Hematopoietic multipotent progenitor cell (in vitro differentiated cells): ENCODE data around the gene CHSY3. TPM values are rescaled to one million over a fixed set of nuclear protein-coding genes. Genes with fewer than 3 reads are reported as not detected.
A peak's percentile ranks its signal among the peaks of the same experiment; 100 is the strongest.

Experiments used
- DNase-seq, 3 donors: peaks; one replicate each; pipeline ENCODE4 v3.0.0-alpha.2; 2011 to 2015; ENCODE audit warnings: low read depth in 2 of 3, low spot score in 2 of 3
- total RNA-seq: library from RNA; depleted of rRNA; stranded (reverse); fragments of >200 nt; gene quantifications from one replicate; pipeline ENCODE4 v1.2.3, GENCODE V29; 2012

CHSY3 gene
- total RNA-seq = 0.27 TPM

- DNase-seq = peak in 2 of 3 donors; percentile 65 to 68
Observed at GRCh38 chr5:129904102-129904666, at the start of gene CHSY3. Gene CHSY3, plus strand, starts transcription at chr5:129904465.

- no peak for DNase-seq
Observed at GRCh38 chr5:129856325-129856724, 47.9 kb upstream of the CHSY3 start.

GRCh38 chr5:129857116-129857515, 47.1 kb upstream of the CHSY3 start:
- DNase-seq = no peak

- DNase-seq = no peak
Observed at GRCh38 chr5:129858131-129858675, 46.1 kb upstream of the CHSY3 start.

DNA sequence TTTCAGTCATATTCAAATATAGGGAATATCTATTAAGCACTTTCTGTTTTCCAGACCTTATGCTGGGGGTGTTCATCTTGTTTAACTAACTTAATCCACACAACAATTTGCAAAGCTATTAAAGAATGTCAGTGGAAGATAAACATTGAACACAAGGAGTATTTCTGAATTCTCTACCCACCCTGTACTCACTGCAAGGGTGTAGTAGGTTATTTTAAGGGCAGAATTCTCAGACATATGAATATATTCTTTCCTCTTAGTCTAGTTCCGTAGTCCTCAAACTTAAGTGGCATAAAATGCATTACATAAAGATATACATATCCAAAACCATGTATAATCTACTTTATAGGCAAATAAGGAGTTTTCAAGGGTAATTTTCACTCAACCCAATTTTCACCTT, 19.9 kb upstream of the CHSY3 start:
- DNase-seq = no peak

- DNase-seq = peak in 2 of 3 donors; percentile 9 to 51
Observed at GRCh38 chr5:129899454-129899853, 4.8 kb upstream of the CHSY3 start.

GRCh38 chr5:129902816-129903215, 1.4 kb upstream of the CHSY3 start:
- no peak for DNase-seq

- no peak for DNase-seq
Observed at GRCh38 chr5:129903466-129904101, 681 bp upstream of the CHSY3 start.

DNA sequence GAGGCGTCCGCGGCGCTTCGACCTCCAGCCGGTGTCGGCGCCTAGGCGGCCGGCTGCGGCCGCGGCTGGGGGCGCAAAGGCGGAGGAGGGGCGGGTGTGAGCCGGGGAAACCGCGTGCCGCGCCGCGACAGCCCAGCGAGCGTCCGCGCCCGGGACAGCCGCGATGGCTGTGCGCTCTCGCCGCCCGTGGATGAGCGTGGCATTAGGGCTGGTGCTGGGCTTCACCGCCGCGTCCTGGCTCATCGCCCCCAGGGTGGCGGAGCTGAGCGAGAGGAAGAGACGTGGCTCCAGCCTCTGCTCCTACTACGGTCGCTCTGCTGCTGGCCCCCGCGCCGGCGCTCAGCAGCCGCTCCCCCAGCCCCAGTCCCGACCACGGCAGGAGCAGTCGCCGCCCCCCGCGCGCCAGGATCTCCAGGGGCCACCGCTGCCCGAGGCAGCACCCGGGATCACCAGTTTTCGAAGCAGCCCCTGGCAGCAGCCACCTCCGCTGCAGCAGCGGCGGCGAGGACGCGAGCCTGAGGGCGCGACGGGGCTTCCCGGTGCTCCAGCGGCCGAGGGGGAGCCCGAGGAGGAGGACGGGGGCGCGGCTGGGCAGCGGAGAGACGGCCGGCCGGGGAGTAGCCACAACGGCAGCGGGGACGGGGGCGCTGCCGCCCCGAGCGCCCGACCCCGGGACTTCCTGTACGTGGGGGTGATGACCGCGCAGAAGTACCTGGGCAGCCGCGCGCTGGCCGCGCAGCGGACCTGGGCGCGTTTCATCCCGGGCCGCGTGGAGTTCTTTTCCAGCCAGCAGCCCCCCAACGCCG, 605 bp downstream of the CHSY3 start:
- DNase-seq = peak in 1 of 3 donors; percentile 19

GRCh38 chr5:129905473-129906176, 1.4 kb downstream of the CHSY3 start:
- peak in 2 of 3 donors; percentile 10 to 12 for DNase-seq

DNA sequence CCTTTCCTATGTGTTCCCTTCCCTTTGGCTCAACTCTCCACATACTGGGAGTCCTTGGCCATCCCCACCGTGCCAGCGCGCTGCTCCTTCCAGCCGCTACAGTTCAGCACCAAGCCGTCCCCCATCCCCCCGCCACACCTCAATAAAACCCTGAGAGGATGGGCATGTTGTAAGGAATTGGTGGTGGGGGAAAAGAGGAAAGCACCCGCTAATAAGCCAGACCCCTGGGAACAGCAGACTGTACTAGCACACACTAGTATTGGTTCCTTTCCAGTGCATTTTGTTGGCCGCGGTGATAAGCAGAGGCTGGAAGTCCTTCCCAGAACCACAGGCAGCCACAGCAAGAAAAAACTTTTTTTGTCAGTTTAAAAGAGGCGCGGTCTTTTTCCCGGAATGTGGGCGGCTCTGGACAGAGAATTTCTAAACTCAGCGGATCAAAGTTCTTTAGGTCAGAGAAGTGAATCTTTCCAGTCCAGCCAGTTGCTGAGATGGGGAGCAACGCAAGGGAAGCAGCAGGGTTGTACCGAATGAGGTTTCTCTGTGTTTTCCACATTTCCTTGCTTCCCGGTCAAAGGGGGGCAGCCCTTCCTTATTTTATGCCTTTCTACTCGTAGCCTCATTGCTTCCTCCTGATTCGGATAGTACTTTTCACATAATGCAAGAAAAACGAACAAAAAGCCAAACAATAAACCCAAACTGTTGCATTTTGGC, 2.1 kb downstream of the CHSY3 start:
- no peak for DNase-seq

DNA sequence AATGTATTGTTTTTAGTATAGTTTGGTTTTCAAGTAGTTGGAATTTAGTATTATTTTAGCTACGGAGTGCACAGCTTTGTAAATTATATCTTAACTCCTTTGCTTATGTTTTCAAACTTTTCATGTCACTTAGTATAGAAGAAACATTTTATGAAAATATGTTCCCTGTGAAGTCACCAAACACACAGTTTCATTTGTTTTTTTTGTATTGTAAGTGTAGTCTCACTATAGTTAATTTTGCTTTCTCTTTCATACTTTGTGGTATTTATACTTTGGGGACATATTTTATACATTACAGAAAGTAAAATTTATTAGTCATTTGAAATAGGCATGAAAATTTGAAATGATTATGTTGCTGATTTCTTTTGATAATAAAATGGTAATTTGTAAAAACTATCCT, 5.0 kb downstream of the CHSY3 start:
- DNase-seq = no peak

GRCh38 chr5:129912601-129913255, 8.5 kb downstream of the CHSY3 start:
- no peak for DNase-seq

DNA sequence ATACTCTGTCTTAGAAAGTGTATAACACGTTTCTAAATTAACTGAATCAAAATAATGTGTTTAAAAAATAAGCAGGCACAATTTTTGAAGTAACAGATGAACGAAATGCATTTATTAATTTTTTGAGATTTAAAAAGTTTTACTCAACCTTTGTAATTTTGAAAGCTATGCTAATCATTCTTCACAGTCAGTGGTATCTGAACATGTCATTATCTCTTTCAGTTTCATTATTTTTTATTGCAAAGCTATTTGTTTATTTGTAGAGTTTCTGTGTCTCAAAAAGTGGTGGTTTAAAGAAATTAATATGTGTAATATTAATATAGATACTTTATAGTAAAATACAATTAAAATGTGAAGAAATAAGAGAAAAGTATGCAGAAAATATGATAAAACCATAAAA, 11.2 kb downstream of the CHSY3 start:
- DNase-seq = no peak

GRCh38 chr5:129917224-129917623, 13.0 kb downstream of the CHSY3 start:
- DNase-seq = no peak

- no peak for DNase-seq
Observed at GRCh38 chr5:129921204-129921603, 16.9 kb downstream of the CHSY3 start.

- DNase-seq = no peak
Observed at GRCh38 chr5:129930221-129930620, 26.0 kb downstream of the CHSY3 start.

DNA sequence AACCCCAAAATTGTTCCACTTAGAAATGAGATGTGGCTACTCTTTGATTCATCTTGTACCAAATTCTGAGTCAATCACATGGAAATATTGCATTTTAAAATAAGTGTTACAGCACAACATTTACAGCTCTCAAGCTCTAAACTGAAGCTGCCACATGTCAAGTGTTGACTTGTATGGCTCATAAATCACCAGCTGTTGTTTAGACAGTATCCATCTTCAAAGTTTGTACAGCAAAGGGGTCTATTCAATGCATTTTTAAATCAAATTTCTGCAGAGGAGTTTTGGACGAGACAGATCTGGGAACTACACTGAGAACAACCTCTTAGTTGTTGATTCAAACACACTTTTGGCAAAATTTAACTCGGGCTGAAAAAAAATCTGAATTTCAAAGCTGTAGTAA, 31.4 kb downstream of the CHSY3 start:
- DNase-seq = no peak

DNA sequence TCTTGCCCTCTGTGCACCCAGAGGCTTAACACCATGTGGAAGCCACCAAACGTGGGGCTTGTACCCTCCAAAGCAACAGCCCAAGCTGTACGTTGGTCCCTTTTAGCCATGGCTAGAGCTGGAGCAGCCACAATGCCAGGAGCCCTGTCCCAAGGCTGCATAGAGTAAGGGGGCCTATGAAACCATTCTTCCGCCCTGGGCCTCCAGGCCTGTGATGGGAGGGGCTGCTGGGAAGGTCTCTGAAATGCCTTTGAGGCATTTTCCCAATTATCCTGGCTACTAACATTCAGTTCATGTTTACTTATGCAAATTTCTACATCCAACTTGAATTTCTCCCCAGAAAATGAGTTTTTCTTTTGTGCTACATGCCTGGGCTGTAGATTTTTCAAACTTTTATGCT, 33.8 kb downstream of the CHSY3 start:
- DNase-seq = no peak

DNA sequence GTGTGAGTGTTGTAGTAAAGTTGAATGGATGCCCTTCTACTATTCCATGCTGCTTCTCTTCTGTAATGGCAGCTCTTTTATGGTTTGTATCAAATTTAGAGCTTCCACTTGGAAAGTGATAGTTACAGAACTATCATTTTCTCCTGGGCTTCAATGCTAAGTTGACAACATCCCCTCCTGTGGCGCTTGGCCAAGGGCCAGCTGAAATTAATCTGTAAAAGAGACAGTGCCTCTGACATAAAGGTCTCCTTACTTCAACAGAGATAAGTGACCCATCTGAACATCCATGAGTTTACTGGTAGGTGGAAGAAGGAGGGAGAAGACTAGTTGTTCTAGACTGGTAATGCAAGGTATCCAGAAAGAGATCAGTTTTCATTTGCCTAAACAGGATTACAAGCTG, 39.7 kb downstream of the CHSY3 start:
- DNase-seq = no peak
